OCI-LY7 (cell line): ENCODE measurements around the gene IL1RN. TPM values are rescaled to one million over a fixed set of nuclear protein-coding genes. Genes with fewer than 3 reads are reported as not detected.

Experiments
- BruUV-seq: library from RNA; stranded (reverse); fragments of 400-500 nt; replicated peaks from 2 replicates; lab custom pipeline; 2021; lab: Mats Ljungman, UMichigan
- CTCF ChIA-PET: fragments of 300-600 bp; sonication (Branson Sonifier 250); formaldehyde crosslinking; loops from one replicate; lab custom pipeline; 2022; ENCODE audit warnings: antibody characterized with exemption; ENCODE audit not compliant: unreplicated experiment; lab: Charles Lee
- POLR2A ChIA-PET: fragments of 300-600 bp; sonication (Branson Sonifier 250); formaldehyde crosslinking; loops from one replicate; lab custom pipeline; 2022; ENCODE audit warnings: antibody characterized with exemption; lab: Charles Lee
- DNase-seq: peaks from one replicate; pipeline ENCODE4 v3.0.0-alpha.2; 2015; ENCODE audit warnings: low spot score
- H2AFZ ChIP-seq: fragments of 200-600 bp; sonication (generic), shearing (Covaris generic); 2 replicates; pipeline ENCODE4 v1.6.1; 2014; ENCODE audit warnings: mild to moderate bottlenecking, antibody characterized with exemption, low read length, moderate library complexity
- H3K27ac ChIP-seq: fragments of 200-600 bp; sonication (generic); 2 replicates; pipeline ENCODE4 v1.5.1; 2014; ENCODE audit warnings: mixed run types, low read depth, mild to moderate bottlenecking, moderate library complexity, low read length, inconsistent platforms; ENCODE audit not compliant: poor library complexity, severe bottlenecking
- H3K36me3 ChIP-seq: fragments of 200-600 bp; sonication (generic); 2 replicates; pipeline ENCODE4 v1.6.1; 2014; ENCODE audit warnings: mild to moderate bottlenecking, antibody characterized with exemption, low read length, moderate library complexity, mixed read lengths; ENCODE audit not compliant: insufficient read depth
- H3K4me1 ChIP-seq: fragments of 200-600 bp; sonication (generic); 2 replicates; pipeline ENCODE4 v1.5.1; 2014; ENCODE audit warnings: mild to moderate bottlenecking, low read length; ENCODE audit not compliant: insufficient read depth, poor library complexity, severe bottlenecking
- H3K4me2 ChIP-seq: fragments of 200-600 bp; sonication (generic); 2 replicates; pipeline ENCODE4 v1.6.1; 2014; ENCODE audit warnings: mild to moderate bottlenecking, low read length
- H3K4me3 ChIP-seq: fragments of 200-600 bp; sonication (generic); 2 replicates; pipeline ENCODE4 v1.5.1; 2014; ENCODE audit warnings: mild to moderate bottlenecking, low read depth, low read length; ENCODE audit not compliant: poor library complexity, severe bottlenecking
- H3K79me2 ChIP-seq: fragments of 200-600 bp; sonication (generic); 2 replicates; pipeline ENCODE4 v1.6.1; 2016; ENCODE audit warnings: low read depth, mild to moderate bottlenecking, low read length, moderate library complexity, mixed read lengths; ENCODE audit not compliant: insufficient read depth
- H3K9me2 ChIP-seq: fragments of 200-600 bp; sonication (generic); 2 replicates; pipeline ENCODE4 v1.6.1; 2016; ENCODE audit warnings: mild to moderate bottlenecking, low read length, mixed read lengths; ENCODE audit not compliant: insufficient read depth
- H3K9me3 ChIP-seq: fragments of 200-600 bp; sonication (generic); 2 replicates; pipeline ENCODE4 v1.6.1; 2014; ENCODE audit warnings: mild to moderate bottlenecking, mixed run types, low read length, mixed read lengths
- H4K20me1 ChIP-seq: fragments of 200-600 bp; sonication (generic); 2 replicates; pipeline ENCODE4 v1.6.1; 2014; ENCODE audit warnings: mild to moderate bottlenecking, antibody characterized with exemption, low read length, moderate library complexity, mixed read lengths; ENCODE audit not compliant: insufficient read depth
- CTCF ChIP-seq: fragments of 200-600 bp; sonication (generic); conservative IDR thresholded peaks from 2 replicates; pipeline ENCODE4 v1.5.1; 2014; ENCODE audit warnings: mild to moderate bottlenecking, antibody characterized with exemption, low read length, moderate library complexity, mixed read lengths
- EZH2phosphoT487 ChIP-seq: fragments of 200-600 bp; sonication (generic); IDR thresholded peaks from 2 replicates; pipeline ENCODE4 v1.6.1; 2018; ENCODE audit warnings: low read depth, borderline replicate concordance, mild to moderate bottlenecking, mixed run types, antibody characterized with exemption, low read length, moderate library complexity, mixed read lengths
- intact Hi-C: fragments of 100-400 bp; cut with micrococcal nuclease; formaldehyde crosslinking; loops from one replicate; pipeline ENCODE4 v1.10.0; 2022; ENCODE audit not compliant: unreplicated experiment
- total RNA-seq, 2 experiments: library from RNA; depleted of rRNA in 1 of 2; stranded (reverse); fragments of >200 nt in 1 of 2; shearing (Covaris generic) in 1 of 2; gene quantifications; 2 replicates each; pipeline ENCODE4 v1.2.3, GENCODE V29; 2014 to 2022

Gene IL1RN
- total RNA-seq, 2 experiments from 2014 or later: not detected

- ChIA-PET CTCF (no interaction called here), POLR2A (no interaction called here)
- Histone ChIP-seq H3K79me2 (no peaks in the 10 kb centered on the region), H3K9me3 (no peaks in the 10 kb centered on the region), H3K4me3 (no peak overlapping the region), H3K36me3 (no peaks in the 10 kb centered on the region), H3K4me2 (no peak overlapping the region), H2AFZ (no peak overlapping the region), H4K20me1 (no peaks in the 10 kb centered on the region), H3K4me1 (peaks cover 5% of the 10 kb centered on the region), H3K27ac (no peak overlapping the region), H3K9me2 (no peaks in the 10 kb centered on the region)
- no TSS peak for BruUV-seq
- no peak for TF ChIP-seq CTCF
- no peak for TF ChIP-seq EZH2phosphoT487
- intact Hi-C loops: no loop called here
- DNase-seq: no peak
Observed at GRCh38 chr2:113112871-113113270, 14.5 kb upstream of the IL1RN start.

- Histone ChIP-seq H3K9me2 (no peaks in the 10 kb centered on the region), H4K20me1 (no peaks in the 10 kb centered on the region), H3K9me3 (no peaks in the 10 kb centered on the region), H3K4me1 (peaks cover 5% of the 10 kb centered on the region), H3K4me2 (no peak overlapping the region), H3K4me3 (no peak overlapping the region), H3K79me2 (no peaks in the 10 kb centered on the region), H3K36me3 (no peaks in the 10 kb centered on the region), H3K27ac (no peak overlapping the region), H2AFZ (no peak overlapping the region)
- intact Hi-C loops: no loop called here
- ChIA-PET CTCF (no interaction called here), POLR2A (no interaction called here)
- no TSS peak for BruUV-seq
- TF ChIP-seq EZH2phosphoT487: no peak
- TF ChIP-seq CTCF: no peak
- no peak for DNase-seq
Observed at GRCh38 chr2:113113807-113114206, 13.6 kb upstream of the IL1RN start.

GRCh38 chr2:113114224-113114945 lies 13.0 kb upstream of the IL1RN start:
- POLR2A ChIA-PET: no interaction called here

More at GRCh38 chr2:113114224-113114945, 13.0 kb upstream of the IL1RN start:
- no TSS peak for BruUV-seq
- H3K4me2 ChIP-seq: no peak overlapping the region
- CTCF ChIA-PET: no interaction called here
- no peaks in the 10 kb centered on the region for H3K36me3 ChIP-seq
- H3K9me2 ChIP-seq: no peaks in the 10 kb centered on the region
- no peaks in the 10 kb centered on the region for H3K79me2 ChIP-seq
- DNase-seq: no peak
- intact Hi-C loops: no loop called here
- no peak overlapping the region for H2AFZ ChIP-seq
- H4K20me1 ChIP-seq: no peaks in the 10 kb centered on the region
- no peaks in the 10 kb centered on the region for H3K9me3 ChIP-seq
- TF ChIP-seq EZH2phosphoT487 (no peak), CTCF (no peak)
- H3K4me3 ChIP-seq: no peak overlapping the region
- no peak overlapping the region for H3K27ac ChIP-seq
- peaks cover 5% of the 10 kb centered on the region for H3K4me1 ChIP-seq
